B cell (primary cell): ENCODE measurements around the gene BAZ2B. TPM values are rescaled to one million over a fixed set of nuclear protein-coding genes. Genes with fewer than 3 reads are reported as not detected.

ENCODE experiments used
- ATAC-seq: fragments of 200-7000 bp; cut with Tn5 transposase; one replicate; pipeline ENCODE4 v1.10.0; 2021; ENCODE audit warnings: low read depth, mild to moderate bottlenecking, moderate number of reproducible peaks, moderate library complexity
- CTCF ChIA-PET: fragments of 350-600 bp; sonication (Branson Sonifier 250); formaldehyde crosslinking; loops from one replicate; lab custom pipeline; 2021; ENCODE audit warnings: antibody characterized with exemption, inconsistent platforms; lab: Charles Lee
- POLR2A ChIA-PET: fragments of 350-600 bp; sonication (Branson Sonifier 250); formaldehyde crosslinking; loops from one replicate; lab custom pipeline; 2021; ENCODE audit warnings: antibody characterized with exemption; lab: Charles Lee
- DNase-seq: peaks from one replicate; pipeline ENCODE4 v3.0.0; 2013
- H2AFZ ChIP-seq: 2 replicates; pipeline ENCODE4 v1.6.1; 2012; ENCODE audit warnings: mild to moderate bottlenecking, low read depth, low read length; ENCODE audit not compliant: insufficient read depth, poor library complexity, severe bottlenecking
- H3K27ac ChIP-seq, 2 donors: 1 replicate in 1 of 2; 2 replicates in 1 of 2; pipeline ENCODE4 v1.5.1; 2012 to 2013; ENCODE audit warnings: low read length in 2 of 2, mild to moderate bottlenecking in 2 of 2, moderate library complexity in 1 of 2
- H3K27me3 ChIP-seq, 4 experiments: fragments of 200-600 bp in 1 of 4; sonication (generic) in 1 of 4; replicated peaks in 1 of 4; 1 replicate in 2 of 4; 2 replicates in 2 of 4; pipeline versions ENCODE4 v1.6.1 to v1.7.0; 2013 to 2016; ENCODE audit warnings: low read length in 3 of 4, mild to moderate bottlenecking in 2 of 4, mixed read lengths in 1 of 4, moderate library complexity in 1 of 4; ENCODE audit not compliant: insufficient read depth in 4 of 4, control insufficient read depth in 3 of 4; ENCODE audit errors: control extremely low read depth in 1 of 4
- H3K36me3 ChIP-seq, 2 experiments: replicated peaks in 1 of 2; 1 replicate in 1 of 2; 2 replicates in 1 of 2; pipeline versions ENCODE4 v1.6.1 to v1.7.1; 2013; ENCODE audit warnings: low read length in 1 of 2; ENCODE audit not compliant: insufficient read depth in 2 of 2, control insufficient read depth in 1 of 2; ENCODE audit errors: control extremely low read depth in 1 of 2, extremely low read depth in 1 of 2
- H3K4me1 ChIP-seq, 2 donors: fragments of 200-600 bp in 1 of 2; sonication (generic) in 1 of 2; 1 replicate in 1 of 2; 2 replicates in 1 of 2; pipeline versions ENCODE4 v1.5.1 to v1.6.1; 2013 to 2017; ENCODE audit warnings: low read length in 2 of 2; ENCODE audit not compliant: control insufficient read depth in 2 of 2, insufficient read depth in 2 of 2
- H3K4me2 ChIP-seq: replicated peaks from 2 replicates; pipeline ENCODE3; 2012; ENCODE audit warnings: mild to moderate bottlenecking, low read depth, low read length; ENCODE audit not compliant: poor library complexity, severe bottlenecking
- H3K4me3 ChIP-seq, 5 experiments: fragments of 200-600 bp in 1 of 5; sonication (generic) in 1 of 5; 1 replicate in 3 of 5; 2 replicates in 2 of 5; pipeline versions ENCODE4 v1.5.1 to v1.7.0; 2011 to 2016; ENCODE audit warnings: low read length in 4 of 5, mild to moderate bottlenecking in 4 of 5, low read depth in 2 of 5, control low read depth in 1 of 5, moderate library complexity in 1 of 5; ENCODE audit not compliant: insufficient read depth in 1 of 5; ENCODE audit errors: control extremely low read depth in 1 of 5, extremely low read depth in 1 of 5
- H3K79me2 ChIP-seq: fragments of 200-600 bp; sonication (generic); one replicate; pipeline ENCODE4 v1.6.0; 2016; ENCODE audit warnings: low read length; ENCODE audit not compliant: control insufficient read depth, insufficient read depth
- H3K9ac ChIP-seq: fragments of 200-600 bp; sonication (generic); 2 replicates; pipeline ENCODE4 v1.6.1; 2017; ENCODE audit warnings: mild to moderate bottlenecking, low read length, moderate library complexity
- H3K9me3 ChIP-seq, 3 donors: one replicate each; pipeline versions ENCODE4 v1.6.1 to v1.7.1; 2013; ENCODE audit warnings: low read length in 2 of 3; ENCODE audit not compliant: control insufficient read depth in 2 of 3, insufficient read depth in 1 of 3; ENCODE audit errors: control extremely low read depth in 1 of 3
- H4K20me1 ChIP-seq: 2 replicates; pipeline ENCODE4 v1.6.0; 2012; ENCODE audit warnings: mild to moderate bottlenecking, low read length; ENCODE audit not compliant: insufficient read depth, control insufficient read depth, poor library complexity, severe bottlenecking
- H3K27ac Mint-ChIP-seq: one replicate; pipeline ENCODE4 v1.8.0; 2021; ENCODE audit warnings: mixed read lengths
- H3K27me3 Mint-ChIP-seq: one replicate; pipeline ENCODE4 v1.8.0; 2021; ENCODE audit warnings: mixed read lengths
- H3K4me1 Mint-ChIP-seq: one replicate; pipeline ENCODE4 v1.8.0; 2021; ENCODE audit warnings: mixed read lengths
- H3K4me3 Mint-ChIP-seq: one replicate; pipeline ENCODE4 v1.8.0; 2021; ENCODE audit warnings: mixed read lengths
- H3K9me3 Mint-ChIP-seq: one replicate; pipeline ENCODE4 v1.8.0; 2022; ENCODE audit warnings: mixed read lengths; ENCODE audit not compliant: insufficient read depth
- CTCF ChIP-seq: fragments of 200-600 bp; IDR thresholded peaks from one replicate; pipeline ENCODE4 v1.8.0; 2022; ENCODE audit warnings: antibody characterized with exemption, mild to moderate bottlenecking
- EZH2 ChIP-seq: IDR thresholded peaks from 2 replicates; pipeline ENCODE4 v1.6.1; 2012; ENCODE audit warnings: borderline replicate concordance, low read depth, mild to moderate bottlenecking, moderate library complexity, low read length; ENCODE audit not compliant: insufficient read depth, poor library complexity, severe bottlenecking
- WGBS: methylation state at CpG from one replicate; pipeline ENCODE4 v1.1.5; 2013; ENCODE audit warnings: missing lambda C conversion rate; ENCODE audit not compliant: insufficient coverage; 5-methylcytosine and 5-hydroxymethylcytosine counted together
- intact Hi-C: fragments of 100-400 bp; cut with micrococcal nuclease; formaldehyde crosslinking; loops from one replicate; pipeline ENCODE4 v1.10.0; 2022
- polyA plus RNA-seq: library from polyadenylated mRNA; depleted of rRNA; stranded (reverse); fragments of >200 nt; gene quantifications from 2 replicates; pipeline ENCODE4 v1.2.3, GENCODE V29; 2012
- total RNA-seq, 2 donors: library from RNA; stranded (reverse); fragments of 120-200 nt in 1 of 2; gene quantifications; 1 replicate in 1 of 2; 2 replicates in 1 of 2; pipeline versions ENCODE4 v1.2.3 to v1.2.4, GENCODE V29; 2013 to 2022

Gene BAZ2B
- total and polyA plus RNA-seq, 2 donors (not counting 1 experiment from before 2014, with no cell fraction given), result 8.6 to 42.3 TPM

- H3K4me1 Mint-ChIP-seq, result no peaks in the 10 kb centered on the region
- DNase-seq (no peak), ATAC-seq (no peak)
- H3K27me3 Mint-ChIP-seq, result no peaks in the 10 kb centered on the region
- Histone ChIP-seq H2AFZ (no peak overlapping the region), H4K20me1 (no peaks in the 10 kb centered on the region), H3K36me3 (no peaks in the 10 kb centered on the region), H3K4me1 (no peaks in the 10 kb centered on the region), H3K4me2 (no peak overlapping the region), H3K4me3 (no peak overlapping the region), H3K9me3 (no peaks in the 10 kb centered on the region), H3K9ac (no peak overlapping the region), H3K79me2 (no peaks in the 10 kb centered on the region), H3K27me3 (no peaks in the 10 kb centered on the region), H3K27ac (no peak overlapping the region)
- WGBS, result no CpG with 5 or more reads among the region's 3 CpGs
- TF ChIP-seq EZH2 (no peak), CTCF (no peak)
- no peak overlapping the region for H3K4me3 Mint-ChIP-seq
- intact Hi-C loops, result no loop called here
- H3K9me3 Mint-ChIP-seq, result no peaks in the 10 kb centered on the region
- CTCF ChIA-PET, result no interaction called here
- POLR2A ChIA-PET, result no interaction called here
- H3K27ac Mint-ChIP-seq, result no peak overlapping the region
Measured at GRCh38 chr2:159586034-159586433, 30.3 kb downstream of the BAZ2B start.

- no peaks in the 10 kb centered on the region for H3K27me3 ChIP-seq
- H3K4me2 ChIP-seq, result no peak overlapping the region
- no peaks in the 10 kb centered on the region for H3K9me3 Mint-ChIP-seq
- POLR2A ChIA-PET, result no interaction called here
- intact Hi-C loops, result no loop called here
- H3K27me3 Mint-ChIP-seq, result no peaks in the 10 kb centered on the region
- H3K27ac ChIP-seq, result no peak overlapping the region
- no peak overlapping the region for H3K4me3 Mint-ChIP-seq
- DNase-seq (no peak), ATAC-seq (no peak)
- no peak overlapping the region for H2AFZ ChIP-seq
- no peaks in the 10 kb centered on the region for H4K20me1 ChIP-seq
- TF ChIP-seq CTCF, result no peak
- no peak for TF ChIP-seq EZH2
- no peaks in the 10 kb centered on the region for H3K36me3 ChIP-seq
- H3K9ac ChIP-seq, result no peak overlapping the region
- CTCF ChIA-PET, result no interaction called here
- no peaks in the 10 kb centered on the region for H3K79me2 ChIP-seq
- H3K27ac Mint-ChIP-seq, result no peak overlapping the region
- no peaks in the 10 kb centered on the region for H3K4me1 ChIP-seq
- no peaks in the 10 kb centered on the region for H3K4me1 Mint-ChIP-seq
- H3K4me3 ChIP-seq, result no peak overlapping the region
- H3K9me3 ChIP-seq, result no peaks in the 10 kb centered on the region
Measured at GRCh38 chr2:159585622-159586021, 30.7 kb downstream of the BAZ2B start.
